Keratinocyte (primary cell): Measurements from ENCODE around the gene AHSP.

Experiments used
- CTCF ChIP-seq, 3 experiments: IDR thresholded peaks in 1 of 3; conservative IDR thresholded peaks in 1 of 3; optimal IDR thresholded peaks in 1 of 3; 2 replicates in 2 of 3; 3 replicates in 1 of 3; pipeline versions ENCODE3 to v1.5.1; 2011; ENCODE audit warnings: low read length in 3 of 3, mild to moderate bottlenecking in 3 of 3, moderate library complexity in 2 of 3, control low read depth in 1 of 3, inconsistent platforms in 1 of 3; ENCODE audit not compliant: insufficient read depth in 2 of 3; ENCODE audit errors: extremely low read depth in 1 of 3
- EZH2 ChIP-seq: IDR thresholded peaks from one replicate; pipeline ENCODE4 v1.6.1; 2012; ENCODE audit warnings: inconsistent platforms, mild to moderate bottlenecking, low read length, moderate library complexity

GRCh38 chr16:31483081-31483480 is 44.6 kb upstream of the AHSP start, which contains the start of gene SLC5A2:
- no peak for TF ChIP-seq CTCF (optimal IDR thresholded peaks at IDR 0.05 in 1 of 3, IDR thresholded peaks at IDR 0.05 in 1 of 3, conservative IDR thresholded peaks at IDR 0.05 in 1 of 3; ENCODE audit: extremely low read depth in 1 of 3, insufficient read depth in 2 of 3, low read length in 3 of 3)
- TF ChIP-seq EZH2: no peak
